NCI-H510A treated with DMSO at 0.1 percent for 48 hours (cell line): ENCODE results near the gene PCDHGC5.

ENCODE experiments used
- DNase-seq: peaks from one replicate; lab custom pipeline; 2025; lab: John Stamatoyannopoulos, UW

The PCDHGC5 gene

GRCh38 chr5:141529873-141530272, 41.0 kb downstream of the PCDHGC5 start:
- no peak for DNase-seq

DNA sequence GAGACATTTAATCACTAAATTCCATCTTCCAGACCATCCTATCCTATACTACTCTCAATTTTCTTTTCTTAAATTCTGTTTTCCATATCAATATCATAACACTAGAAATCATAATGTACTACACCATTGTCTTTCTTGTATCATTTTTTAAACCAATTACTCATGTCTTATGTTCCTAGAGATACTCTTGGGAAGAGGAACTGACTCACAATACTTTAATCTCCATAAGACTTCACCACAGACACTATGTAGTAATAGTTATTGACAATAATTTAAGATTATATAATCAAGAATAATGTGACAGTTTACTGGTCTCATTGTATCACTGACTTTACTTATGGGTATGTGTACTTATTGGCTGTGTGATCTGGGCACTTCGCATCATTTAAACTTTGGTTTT, 43.8 kb downstream of the PCDHGC5 start:
- DNase-seq: no peak

DNA sequence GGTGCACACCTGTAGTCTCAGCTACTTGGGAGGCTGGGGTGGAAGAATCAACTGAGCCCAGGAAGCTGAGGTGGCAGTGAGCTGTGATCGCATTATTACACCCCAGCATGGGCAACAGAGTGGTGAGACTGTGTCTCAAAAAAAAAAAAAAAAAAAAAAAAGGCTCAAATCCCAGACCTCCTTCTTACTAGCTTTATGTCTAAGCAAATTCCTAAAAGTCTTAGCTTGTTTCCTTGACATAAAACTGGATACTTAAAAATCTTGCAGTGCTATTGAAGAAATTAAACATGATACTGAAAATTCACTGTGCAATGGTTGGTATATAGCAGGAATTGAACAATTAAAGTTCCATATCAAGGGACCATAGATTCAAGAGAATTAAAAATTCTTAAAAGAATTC, 45.0 kb downstream of the PCDHGC5 start:
- DNase-seq: no peak

- DNase-seq: no peak
Measured at GRCh38 chr5:141534492-141535213, 45.8 kb downstream of the PCDHGC5 start.
